GM21526 (cell line): Measurements from ENCODE around the gene SNTN.
"Not testable (repeated sequence)": the region's sequence is repeated elsewhere in the genome, so short reads cannot be mapped to it uniquely, and the experiment has no call there.

Experiments used
- ATAC-seq: cut with Tn5 transposase; IDR thresholded peaks from one replicate; pipeline ENCODE4 v1.9.1; 2021; ENCODE audit warnings: moderate library complexity; ENCODE audit not compliant: unreplicated experiment, low FRiP score

SNTN gene

DNA sequence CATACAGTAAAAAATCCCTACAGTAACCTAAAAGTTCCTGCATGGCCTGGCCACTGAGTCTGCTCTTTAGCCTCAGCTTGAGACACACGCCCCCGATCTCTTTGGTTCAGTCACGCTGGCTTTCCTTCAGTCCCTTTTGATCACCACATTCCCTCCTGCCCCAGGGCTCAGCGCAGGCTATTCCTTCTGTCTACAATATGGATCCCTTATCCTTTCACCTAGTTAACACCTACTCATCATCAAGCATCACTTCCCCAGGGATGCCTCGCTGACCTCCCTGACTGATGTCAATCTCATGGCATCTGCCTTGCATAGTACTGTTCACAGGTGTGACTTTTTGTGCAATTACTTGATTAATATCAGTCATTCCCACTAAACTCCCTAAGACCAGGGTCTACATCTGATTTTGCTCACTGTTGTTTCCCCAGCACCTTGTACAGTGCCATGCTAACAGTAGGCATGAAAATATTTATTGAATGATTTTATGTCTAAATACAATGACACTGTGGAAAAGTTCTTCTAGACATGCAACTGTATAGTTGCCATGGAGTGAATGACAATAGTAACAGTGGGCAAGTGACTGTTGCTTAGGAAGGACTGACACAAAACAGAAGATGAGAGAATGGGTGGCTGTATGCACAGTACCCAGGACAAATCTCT is at the start of gene SNTN:
SNTN (plus strand) TSS at position 610 of the 660 bp plus-strand sequence; CDS start at position 623, 13 bp downstream.
- no peak for ATAC-seq

DNA sequence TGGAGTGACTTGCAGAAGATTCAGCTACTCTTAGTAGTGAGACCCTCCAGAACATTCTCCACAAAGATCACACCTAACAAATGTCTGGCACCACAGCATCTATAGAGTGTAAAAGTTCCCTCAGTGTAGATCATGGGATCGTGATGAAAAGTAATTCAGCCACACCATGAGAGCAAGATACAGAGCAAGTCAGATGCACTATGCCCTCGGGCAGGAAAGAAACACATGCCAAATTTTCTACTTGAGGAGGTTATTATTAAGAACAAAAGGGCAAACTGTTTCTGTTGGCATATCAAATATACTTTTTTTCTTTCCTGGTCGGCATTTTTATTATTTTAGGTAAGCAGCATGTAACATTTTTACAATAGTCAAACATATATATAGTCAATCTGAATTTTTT is 44.8 kb upstream of the SNTN start:
- no peak for ATAC-seq

- ATAC-seq = no peak
These were observed 43.1 kb upstream of the SNTN start for GRCh38 chr3:63609408-63609807.

DNA sequence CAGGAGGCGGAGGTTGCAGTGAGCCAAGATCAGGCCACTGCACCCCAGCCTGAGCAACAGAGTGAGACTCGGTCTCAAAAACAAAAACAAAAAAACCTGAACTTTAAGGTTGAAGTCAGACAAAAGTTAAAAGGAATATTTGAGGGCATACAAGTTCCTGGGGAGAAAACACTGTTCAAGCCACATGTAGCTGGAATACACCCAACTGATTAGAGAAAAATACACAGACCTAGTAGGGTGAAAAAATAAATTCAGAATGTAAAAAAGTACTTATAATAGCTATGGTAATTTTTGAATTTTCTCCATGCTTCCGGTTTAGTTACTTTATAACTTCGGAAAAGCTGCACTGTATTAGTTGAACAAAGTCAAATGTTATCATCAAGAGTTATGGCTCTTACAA is 42.6 kb upstream of the SNTN start:
- ATAC-seq = no peak

DNA sequence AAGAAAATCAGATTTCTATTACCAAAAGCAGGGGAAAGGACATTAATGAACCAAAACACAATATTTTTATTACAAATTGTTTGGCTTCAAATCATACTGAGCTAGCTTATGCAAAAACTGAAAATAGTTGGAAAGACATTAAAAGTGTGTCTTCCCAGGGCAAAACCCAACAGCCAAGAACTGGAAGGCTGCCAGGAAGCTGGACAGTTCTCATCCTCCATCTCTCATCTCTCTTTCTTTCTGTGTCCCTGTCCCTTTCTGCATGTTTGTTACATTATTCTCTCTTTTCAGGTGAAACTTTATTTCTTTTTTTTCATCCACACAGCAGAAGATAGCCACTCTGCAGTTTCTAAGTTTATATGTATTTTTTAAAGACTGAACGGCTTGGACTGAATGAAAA is 41.1 kb upstream of the SNTN start:
- no peak for ATAC-seq

- no peak for ATAC-seq
These were observed 38.9 kb upstream of the SNTN start for GRCh38 chr3:63613561-63613960.

- no peak for ATAC-seq
These were observed 35.1 kb upstream of the SNTN start for GRCh38 chr3:63617391-63617790.

- no peak for ATAC-seq
These were observed 27.4 kb upstream of the SNTN start for GRCh38 chr3:63624941-63625560.

- no peak for ATAC-seq
These were observed 20.8 kb upstream of the SNTN start for GRCh38 chr3:63631670-63632069.

- ATAC-seq = no peak
These were observed 17.3 kb upstream of the SNTN start for GRCh38 chr3:63635186-63635585.

DNA sequence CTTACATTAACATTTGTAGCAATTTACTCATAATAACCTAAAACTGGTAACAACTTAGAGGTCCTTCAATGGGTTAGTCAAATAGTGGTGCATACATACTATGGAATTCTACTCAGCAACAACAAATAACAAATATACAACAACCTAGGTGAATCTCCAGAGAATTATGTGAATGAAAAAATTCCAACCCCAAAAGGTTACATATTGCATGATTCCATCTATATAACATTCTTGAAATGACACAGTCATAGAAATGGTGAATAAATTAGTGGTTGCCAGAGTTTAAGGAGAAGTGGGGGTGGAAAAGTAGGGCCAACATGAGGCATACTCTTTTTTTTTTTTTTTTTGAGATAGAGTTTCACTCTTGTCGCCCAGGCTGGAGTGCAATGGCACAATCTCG is 12.7 kb upstream of the SNTN start:
- no peak for ATAC-seq

DNA sequence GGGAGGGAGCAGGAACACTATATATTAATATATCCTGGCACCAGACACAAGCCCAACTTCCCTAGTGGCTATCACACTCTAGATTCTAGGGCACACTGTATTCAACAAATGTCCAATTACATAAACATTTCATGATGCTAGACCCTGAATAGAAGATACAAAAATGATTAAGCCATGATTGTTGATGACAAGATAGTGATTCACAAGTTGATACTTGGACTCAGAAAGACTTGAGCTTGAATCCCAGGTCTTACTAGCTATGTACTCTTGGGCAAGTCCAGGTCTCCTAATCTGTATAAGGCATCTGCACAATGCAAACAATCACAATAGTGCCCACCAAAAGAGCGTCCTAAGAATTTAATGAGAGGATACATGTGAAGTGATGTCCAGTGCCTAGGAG is 10.0 kb upstream of the SNTN start:
- ATAC-seq = no peak

DNA sequence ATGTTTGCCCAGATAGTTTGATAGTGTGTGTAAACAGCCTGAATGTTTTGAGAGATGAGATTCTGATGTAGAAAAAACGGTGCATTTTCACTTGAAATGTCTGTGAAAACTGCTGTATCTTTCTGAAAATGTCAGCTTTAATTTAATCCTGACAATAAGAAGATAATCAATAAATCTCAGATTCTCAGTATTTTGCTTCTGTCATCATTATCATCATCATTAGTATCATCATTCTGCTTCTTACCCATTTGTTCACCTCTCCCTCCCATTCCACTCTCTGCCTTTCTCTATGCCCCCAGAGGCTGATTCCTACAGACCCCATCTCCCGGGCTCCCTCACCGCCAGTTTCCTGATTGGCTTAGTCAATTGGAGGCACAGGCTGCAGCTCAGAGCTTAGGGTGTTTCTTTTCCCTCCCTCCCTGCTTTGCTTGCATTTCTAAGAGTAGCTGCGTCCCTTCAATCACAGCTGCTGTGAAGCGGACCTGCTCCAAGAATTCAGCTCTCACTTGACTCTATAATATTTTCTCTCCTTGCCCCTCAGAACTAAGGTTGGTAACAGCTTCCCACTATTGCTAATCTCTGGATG is 8.2 kb upstream of the SNTN start:
- no peak for ATAC-seq

- not testable (repeated sequence) for ATAC-seq
These were observed 7.3 kb upstream of the SNTN start for GRCh38 chr3:63644928-63645781.

- no peak for ATAC-seq
These were observed 1.7 kb downstream of the SNTN start for GRCh38 chr3:63654211-63654610.

DNA sequence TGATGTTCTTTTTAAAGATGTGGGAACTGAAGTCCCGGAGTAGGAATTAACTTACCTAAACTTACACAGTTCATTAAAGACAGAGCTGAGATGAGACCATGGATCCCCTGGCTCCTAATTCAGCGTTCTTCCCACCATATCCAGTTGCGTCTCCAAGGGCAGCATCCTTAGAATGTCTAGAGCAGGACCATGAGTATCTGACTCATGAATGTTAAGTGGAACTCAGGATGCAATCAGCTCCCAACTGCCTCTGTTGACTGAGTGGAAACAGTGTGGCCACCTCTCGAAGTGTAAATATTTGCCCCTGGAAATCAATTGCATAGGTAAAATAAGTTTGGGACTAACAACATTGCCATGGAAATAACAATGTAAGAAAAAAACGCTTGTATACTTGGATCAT is 2.5 kb downstream of the SNTN start:
- no peak for ATAC-seq

GRCh38 chr3:63655519-63655918 is 3.0 kb downstream of the SNTN start:
- ATAC-seq = no peak

DNA sequence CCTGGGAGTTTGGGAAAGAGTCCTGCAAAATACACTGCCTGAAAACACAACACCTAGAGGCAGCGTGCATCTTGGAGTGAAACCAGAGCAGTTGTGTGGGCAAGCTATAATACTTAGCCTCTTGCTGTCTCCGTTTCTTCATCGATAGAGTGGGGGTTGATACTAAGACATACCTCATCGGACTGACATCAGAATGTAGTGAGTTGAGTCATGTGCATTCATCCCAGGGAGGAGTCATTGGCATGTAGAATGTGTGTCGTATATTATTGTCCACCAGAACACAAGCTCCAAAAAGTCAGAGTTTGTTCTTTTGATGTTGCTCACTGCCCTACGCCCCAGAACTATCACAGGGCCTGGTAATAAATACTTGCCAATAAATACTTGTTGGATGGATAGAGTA is 4.3 kb downstream of the SNTN start:
- ATAC-seq = no peak

- ATAC-seq = no peak
These were observed 8.8 kb downstream of the SNTN start for GRCh38 chr3:63661242-63661641.

- ATAC-seq = no peak
These were observed 9.5 kb downstream of the SNTN start for GRCh38 chr3:63662011-63662410.

GRCh38 chr3:63662500-63662899 is 10.0 kb downstream of the SNTN start:
- ATAC-seq = no peak
